Lung (tissue), 12 donors: Measurements from ENCODE around the gene DDX55. TPM values are rescaled to one million over a fixed set of nuclear protein-coding genes. Genes with fewer than 3 reads are reported as not detected.

ENCODE experiments used
- ATAC-seq: fragments of 200-7000 bp; cut with Tn5 transposase; one replicate; pipeline ENCODE4 v1.9.1; 2020; ENCODE audit warnings: moderate number of reproducible peaks; ENCODE audit not compliant: insufficient read depth, low FRiP score
- DNase-seq, 3 donors: peaks; one replicate each; pipeline ENCODE4 v3.0.0-alpha.2; 2013 to 2017
- H3K27ac ChIP-seq, 2 donors: one replicate each; pipeline ENCODE4 v1.5.1; 2013; ENCODE audit warnings: mild to moderate bottlenecking in 2 of 2, moderate library complexity in 2 of 2, control low read depth in 1 of 2, inconsistent platforms in 1 of 2, low read depth in 1 of 2, low read length in 1 of 2
- H3K27me3 ChIP-seq, 3 donors: one replicate each; pipeline ENCODE4 v1.5.1; 2013; ENCODE audit warnings: low read length in 2 of 3; ENCODE audit not compliant: control insufficient read depth in 3 of 3, insufficient read depth in 3 of 3
- H3K36me3 ChIP-seq, 4 donors: one replicate each; pipeline ENCODE4 v1.5.1; 2013; ENCODE audit warnings: low read length in 4 of 4, mild to moderate bottlenecking in 1 of 4, moderate library complexity in 1 of 4; ENCODE audit not compliant: control insufficient read depth in 4 of 4, insufficient read depth in 4 of 4
- H3K4me1 ChIP-seq, 5 donors: one replicate each; pipeline ENCODE4 v1.5.1; 2013; ENCODE audit warnings: low read length in 5 of 5, mild to moderate bottlenecking in 2 of 5, moderate library complexity in 1 of 5; ENCODE audit not compliant: control insufficient read depth in 5 of 5, insufficient read depth in 5 of 5
- H3K4me3 ChIP-seq: one replicate; pipeline ENCODE4 v1.5.1; 2013; ENCODE audit warnings: mild to moderate bottlenecking, control low read depth, moderate library complexity
- H3K9ac ChIP-seq, 2 donors: one replicate each; pipeline ENCODE4 v1.5.1; 2013; ENCODE audit warnings: low read length in 2 of 2, control low read depth in 1 of 2; ENCODE audit not compliant: insufficient read depth in 1 of 2
- H3K9me3 ChIP-seq, 4 donors: one replicate each; pipeline ENCODE4 v1.5.1; 2013; ENCODE audit warnings: low read length in 3 of 4, mild to moderate bottlenecking in 1 of 4, moderate library complexity in 1 of 4; ENCODE audit not compliant: control insufficient read depth in 4 of 4, insufficient read depth in 3 of 4
- WGBS, 2 donors: extraction: QIAGEN DNeasy Blood & Tissue Kit; methylation state at CpG; one replicate each; pipeline ENCODE4 v1.1.7; 2013; 5-methylcytosine and 5-hydroxymethylcytosine counted together
- polyA plus RNA-seq, 2 donors: library from polyadenylated mRNA; stranded (reverse); fragments of 200-250 nt; gene quantifications; one replicate each; pipeline ENCODE4 v1.2.1, GENCODE V29; 2013
- total RNA-seq, 2 donors: library from RNA; depleted of rRNA in 1 of 2; stranded (reverse); fragments of >200 nt in 1 of 2; gene quantifications; one replicate each; pipeline ENCODE4 v1.2.1, GENCODE V29; 2014 to 2021
- TF ChIP-seq, protein P1 (sequence below): IDR thresholded peaks from 2 replicates; pipeline ENCODE4 v1.5.1; 2012; ENCODE audit warnings: mild to moderate bottlenecking; ENCODE audit errors: control extremely low read depth, extremely low read depth
- donor health status: control.
- donor health status: control.
- donor health status: Bipolar disorder and iron deficiency.
- donor health status: healthy.
- donor health status: DM: yes; HTN: yes; CAD: no.

Gene DDX55
- total and polyA plus RNA-seq, 4 donors, result 13.3 to 22.3 (median 18.1) TPM

- no peaks in the 10 kb centered on the region for H3K27me3 ChIP-seq
- no peaks in the 10 kb centered on the region for H3K4me1 ChIP-seq
- no peaks in the 10 kb centered on the region for H3K9me3 ChIP-seq
- H3K4me3 ChIP-seq, result no peak overlapping the region
- ATAC-seq (no peak), DNase-seq (no peak)
- TF ChIP-seq, protein P1, sequence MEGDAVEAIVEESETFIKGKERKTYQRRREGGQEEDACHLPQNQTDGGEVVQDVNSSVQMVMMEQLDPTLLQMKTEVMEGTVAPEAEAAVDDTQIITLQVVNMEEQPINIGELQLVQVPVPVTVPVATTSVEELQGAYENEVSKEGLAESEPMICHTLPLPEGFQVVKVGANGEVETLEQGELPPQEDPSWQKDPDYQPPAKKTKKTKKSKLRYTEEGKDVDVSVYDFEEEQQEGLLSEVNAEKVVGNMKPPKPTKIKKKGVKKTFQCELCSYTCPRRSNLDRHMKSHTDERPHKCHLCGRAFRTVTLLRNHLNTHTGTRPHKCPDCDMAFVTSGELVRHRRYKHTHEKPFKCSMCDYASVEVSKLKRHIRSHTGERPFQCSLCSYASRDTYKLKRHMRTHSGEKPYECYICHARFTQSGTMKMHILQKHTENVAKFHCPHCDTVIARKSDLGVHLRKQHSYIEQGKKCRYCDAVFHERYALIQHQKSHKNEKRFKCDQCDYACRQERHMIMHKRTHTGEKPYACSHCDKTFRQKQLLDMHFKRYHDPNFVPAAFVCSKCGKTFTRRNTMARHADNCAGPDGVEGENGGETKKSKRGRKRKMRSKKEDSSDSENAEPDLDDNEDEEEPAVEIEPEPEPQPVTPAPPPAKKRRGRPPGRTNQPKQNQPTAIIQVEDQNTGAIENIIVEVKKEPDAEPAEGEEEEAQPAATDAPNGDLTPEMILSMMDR, result no peak
- H3K36me3 ChIP-seq, result peaks cover 28 to 54% (median 44%) of the 10 kb centered on the region in 4 donors
- no peak overlapping the region for H3K27ac ChIP-seq
- WGBS, 2 donors, result 89 to 94% methylated on average over 15 of the region's 15 CpGs
- H3K9ac ChIP-seq, result no peak overlapping the region
These were observed 20.0 kb downstream of the DDX55 start for GRCh38 chr12:123621619-123622530.

DNA sequence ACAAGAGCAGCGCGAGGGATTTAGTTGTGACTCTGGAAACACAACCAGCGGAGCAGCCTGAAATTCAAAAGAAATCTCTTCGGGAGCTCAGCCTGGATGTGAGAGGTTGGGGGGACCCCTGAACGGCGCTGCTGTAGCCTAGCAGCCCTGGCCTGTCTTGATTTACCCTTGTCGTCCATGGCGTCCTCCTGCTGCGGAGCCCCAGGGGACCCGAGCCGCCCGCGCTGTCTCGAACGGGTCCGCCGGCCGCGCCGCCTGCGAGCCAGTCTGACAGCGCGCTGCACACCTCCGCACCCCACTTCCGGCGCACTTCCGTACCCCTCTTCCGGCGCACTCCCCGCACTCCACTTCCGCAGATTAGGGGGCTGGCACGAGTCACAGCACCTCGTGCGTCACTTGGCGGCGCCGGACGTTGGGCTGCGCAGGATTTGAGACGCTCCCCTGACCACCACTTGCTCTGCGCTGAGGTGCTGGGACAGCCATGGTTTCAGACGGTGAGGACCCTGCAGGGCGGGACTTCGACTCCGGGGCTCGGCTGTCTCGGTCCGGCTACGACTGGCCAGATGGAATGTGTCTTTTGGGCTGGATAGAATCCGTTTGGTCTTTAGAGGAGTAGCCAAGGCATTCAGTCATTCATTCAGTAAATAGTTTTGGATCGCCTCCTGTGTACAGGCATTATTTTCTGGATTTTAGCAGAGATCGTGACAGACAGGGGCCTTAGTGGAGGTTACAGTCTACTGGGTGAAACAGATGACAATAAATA lies 31.7 kb downstream of the DDX55 start, which contains the start of the genes EIF2B1 and GTF2H3:
Gene EIF2B1, minus strand, starts transcription at position 308 of the 763 bp plus-strand sequence. Its CDS starts 129 bp downstream, at position 179.
Gene GTF2H3, plus strand, starts transcription at position 451 of the 763 bp plus-strand sequence. Its CDS starts 31 bp downstream, at position 482.
- Histone ChIP-seq H3K27me3 (no peaks in the 10 kb centered on the region), H3K9me3 (no peaks in the 10 kb centered on the region), H3K4me3 (peak within 1 kb of the TSS; percentile 89), H3K9ac (peak within 1 kb of the TSS; percentile 88 to 100), H3K27ac (peak within 1 kb of the TSS; percentile 86 to 91), H3K4me1 (peaks cover 0 to 18% (median 4%) of the 10 kb centered on the region in 5 donors), H3K36me3 (peaks cover 11 to 18% (median 12%) of the 10 kb centered on the region in 4 donors)
- TF ChIP-seq, protein P1, result peak; percentile 4
- ATAC-seq (peak; percentile 96), DNase-seq (peak; percentile 98 to 99 (median 98))
- 0% methylated on average over 46 to 52 of the region's 52 CpGs for WGBS, 2 donors

DNA sequence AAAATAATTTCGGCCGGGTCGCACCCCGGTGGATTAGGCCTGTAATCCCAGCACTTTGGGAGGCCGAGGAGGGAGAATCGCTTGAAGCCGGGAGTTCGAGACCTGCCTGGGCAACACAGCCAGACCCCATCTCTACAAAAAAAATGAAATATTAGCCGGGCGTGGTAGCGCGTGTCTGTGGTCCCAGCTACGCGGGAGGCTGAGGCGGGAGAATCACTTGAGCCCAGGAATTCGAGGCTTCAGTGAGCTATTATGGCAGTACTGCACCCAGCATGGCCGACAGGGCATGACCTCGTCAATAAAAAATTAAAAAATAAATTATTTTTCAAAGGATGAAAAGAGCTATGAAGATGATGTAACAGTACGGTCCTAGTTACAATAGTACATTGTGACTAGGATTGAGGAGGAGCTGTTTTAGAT lies 32.3 kb downstream of the DDX55 start:
- Histone ChIP-seq H3K9ac (peak overlapping the region; percentile 88 to 100), H3K4me1 (peaks cover 0 to 18% (median 4%) of the 10 kb centered on the region in 5 donors), H3K27ac (peak overlapping the region; percentile 86 to 91), H3K36me3 (peaks cover 5 to 14% (median 10%) of the 10 kb centered on the region in 4 donors), H3K9me3 (no peaks in the 10 kb centered on the region), H3K27me3 (no peaks in the 10 kb centered on the region), H3K4me3 (peak overlapping the region; percentile 89)
- DNase-seq (no peak), ATAC-seq (no peak)
- 8 to 12% methylated on average over 19 of the region's 19 CpGs for WGBS, 2 donors
- TF ChIP-seq, protein P1, result no peak
